GM12875 (cell line): Measurements from ENCODE around the gene GAL3ST1.
"Not testable (repeated sequence)": the region's sequence is repeated elsewhere in the genome, so short reads cannot be mapped to it uniquely, and the experiment has no call there.

ENCODE experiments used
- H3K4me3 ChIP-seq: one replicate; pipeline ENCODE4 v1.5.1; 2011; ENCODE audit warnings: low read depth, low read length, control low read depth
- TF ChIP-seq, protein P1 (sequence below): IDR thresholded peaks from 2 replicates; pipeline ENCODE4 v1.5.1; 2011; ENCODE audit warnings: low read depth, mild to moderate bottlenecking, control low read depth, inconsistent platforms, low read length, moderate library complexity, borderline replicate concordance; ENCODE audit not compliant: insufficient read depth

The GAL3ST1 gene

DNA sequence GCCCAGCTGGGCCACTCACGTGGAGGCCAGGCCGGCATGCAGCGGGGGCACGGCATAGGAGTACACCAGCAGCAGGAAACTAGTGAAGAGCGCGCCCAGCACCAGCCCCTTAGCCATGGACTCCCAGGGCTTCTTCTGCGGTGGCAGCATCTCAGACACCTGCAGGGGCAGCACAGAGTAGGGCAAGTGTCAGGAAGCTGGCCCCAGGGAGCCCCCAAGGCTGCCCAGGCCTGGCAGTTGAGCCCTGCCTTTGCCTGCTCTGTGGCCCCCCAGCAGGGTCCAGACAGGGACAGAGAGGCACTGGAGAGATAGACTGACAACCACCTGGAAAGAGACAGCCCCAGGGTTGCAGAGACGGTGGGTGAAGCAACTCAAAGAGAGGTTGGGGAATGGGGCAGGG lies 17.2 kb downstream of the GAL3ST1 start:
- no peak overlapping the region for H3K4me3 ChIP-seq
- TF ChIP-seq, protein P1, sequence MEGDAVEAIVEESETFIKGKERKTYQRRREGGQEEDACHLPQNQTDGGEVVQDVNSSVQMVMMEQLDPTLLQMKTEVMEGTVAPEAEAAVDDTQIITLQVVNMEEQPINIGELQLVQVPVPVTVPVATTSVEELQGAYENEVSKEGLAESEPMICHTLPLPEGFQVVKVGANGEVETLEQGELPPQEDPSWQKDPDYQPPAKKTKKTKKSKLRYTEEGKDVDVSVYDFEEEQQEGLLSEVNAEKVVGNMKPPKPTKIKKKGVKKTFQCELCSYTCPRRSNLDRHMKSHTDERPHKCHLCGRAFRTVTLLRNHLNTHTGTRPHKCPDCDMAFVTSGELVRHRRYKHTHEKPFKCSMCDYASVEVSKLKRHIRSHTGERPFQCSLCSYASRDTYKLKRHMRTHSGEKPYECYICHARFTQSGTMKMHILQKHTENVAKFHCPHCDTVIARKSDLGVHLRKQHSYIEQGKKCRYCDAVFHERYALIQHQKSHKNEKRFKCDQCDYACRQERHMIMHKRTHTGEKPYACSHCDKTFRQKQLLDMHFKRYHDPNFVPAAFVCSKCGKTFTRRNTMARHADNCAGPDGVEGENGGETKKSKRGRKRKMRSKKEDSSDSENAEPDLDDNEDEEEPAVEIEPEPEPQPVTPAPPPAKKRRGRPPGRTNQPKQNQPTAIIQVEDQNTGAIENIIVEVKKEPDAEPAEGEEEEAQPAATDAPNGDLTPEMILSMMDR, result no peak

DNA sequence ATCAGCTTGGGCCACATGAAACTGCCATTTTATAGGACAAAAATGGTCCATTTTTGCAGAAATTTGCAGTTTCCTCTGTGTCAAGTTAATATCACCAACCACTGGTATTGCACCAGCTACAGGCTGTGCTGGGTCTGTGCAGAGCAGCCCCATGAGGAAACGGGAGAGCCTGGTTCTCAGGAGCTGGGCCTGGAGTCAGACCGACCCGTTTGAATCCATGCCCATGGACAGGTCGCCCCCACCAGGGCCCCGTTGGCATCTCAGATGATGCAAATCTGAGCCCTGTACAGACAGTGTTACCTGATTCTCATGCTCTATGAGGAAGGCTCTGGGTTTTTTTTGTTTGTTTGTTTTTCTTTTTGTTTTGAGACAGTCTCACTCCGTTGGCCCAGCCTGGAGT lies 18.1 kb downstream of the GAL3ST1 start:
- no peak overlapping the region for H3K4me3 ChIP-seq
- TF ChIP-seq, protein P1, result 0 out of 2 replicates have a peak, but pooled peaks have one; percentile 10

DNA sequence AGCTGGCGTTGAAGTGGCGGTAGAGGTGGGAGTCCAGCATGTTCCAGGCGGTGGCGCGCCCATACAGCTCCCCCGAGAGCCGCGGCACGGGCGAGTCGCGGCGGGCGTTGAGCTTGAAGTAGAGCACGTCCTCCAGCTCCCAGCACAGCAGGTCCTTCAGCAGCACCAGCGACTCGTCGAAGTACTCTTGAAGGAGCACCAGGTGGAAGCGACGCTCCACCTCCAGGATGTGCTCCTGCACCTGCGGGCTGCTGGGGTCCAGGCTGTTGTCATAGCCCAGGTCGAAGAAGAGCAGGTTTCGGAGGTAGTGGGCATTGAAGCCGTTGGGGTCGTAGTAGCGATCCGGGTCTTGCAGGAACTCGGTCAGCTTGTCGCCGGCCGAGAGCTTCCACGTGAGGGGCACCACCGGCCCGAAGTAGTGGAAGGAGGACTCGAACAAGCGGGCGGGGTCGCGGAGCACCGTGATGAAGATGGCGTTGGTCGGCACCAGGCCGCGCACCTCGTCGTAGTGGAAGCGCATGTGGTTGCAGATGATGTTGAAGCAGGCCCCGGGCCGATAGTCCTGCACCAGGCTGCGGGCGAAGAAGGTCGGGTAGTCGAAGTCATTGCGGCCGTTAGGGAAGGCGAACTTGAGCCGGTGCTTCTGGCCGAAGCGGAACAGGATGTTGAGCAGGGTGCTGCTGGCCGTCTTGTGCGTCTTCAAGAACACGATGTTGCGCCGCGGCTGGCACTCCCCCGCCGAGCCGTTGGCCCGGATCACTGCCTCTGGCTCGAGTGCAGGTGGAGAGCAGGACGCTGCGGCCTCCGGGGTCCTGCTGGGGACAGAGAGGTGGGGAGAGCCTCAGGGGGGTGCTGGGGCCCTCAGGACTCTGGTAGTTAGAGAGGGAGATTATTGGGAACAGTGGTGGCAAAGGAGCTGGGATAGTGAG lies 18.9 kb downstream of the GAL3ST1 start:
- no peak overlapping the region for H3K4me3 ChIP-seq
- TF ChIP-seq, protein P1, result no peak

DNA sequence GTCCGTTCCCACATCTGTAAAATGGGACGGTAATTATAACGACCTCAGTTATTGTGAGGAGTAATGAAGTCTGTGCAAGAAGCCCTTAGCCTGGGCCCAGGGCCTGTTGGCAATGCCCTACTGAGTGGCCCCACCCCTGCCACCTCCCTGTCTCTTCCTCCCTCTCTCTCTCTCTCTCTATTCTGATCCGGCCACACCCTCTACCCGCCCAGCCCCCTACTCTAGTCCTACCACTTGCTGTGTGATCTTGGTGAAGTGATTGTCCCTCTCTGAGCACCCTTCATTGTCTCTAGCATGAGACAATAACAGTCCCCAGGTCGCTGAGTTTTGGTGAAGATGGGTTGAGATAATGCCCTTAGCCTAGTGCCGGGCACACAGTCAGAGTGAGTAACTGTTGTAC lies 20.5 kb downstream of the GAL3ST1 start:
- H3K4me3 ChIP-seq, result no peak overlapping the region
- TF ChIP-seq, protein P1, result no peak

DNA sequence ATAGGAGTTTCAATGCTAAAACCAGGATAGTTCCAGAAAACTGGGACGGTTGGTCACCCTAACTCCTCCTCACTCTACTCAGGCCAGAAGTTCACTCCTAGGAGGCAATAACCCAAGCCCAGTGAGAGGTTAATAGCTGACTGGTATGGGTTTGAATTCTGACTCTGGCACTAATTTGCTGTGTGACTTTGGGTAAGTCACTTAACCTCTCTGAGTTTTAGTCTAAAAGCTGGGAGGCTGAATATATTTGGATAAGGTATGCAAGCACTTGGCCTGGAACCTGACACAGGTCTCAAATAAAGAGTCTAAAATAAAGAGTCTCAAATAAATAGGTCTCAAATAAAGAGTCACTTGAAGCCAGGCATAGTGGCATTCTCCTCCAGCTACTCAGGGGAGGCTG lies 21.7 kb downstream of the GAL3ST1 start:
- no peak overlapping the region for H3K4me3 ChIP-seq
- TF ChIP-seq, protein P1, result no peak

DNA sequence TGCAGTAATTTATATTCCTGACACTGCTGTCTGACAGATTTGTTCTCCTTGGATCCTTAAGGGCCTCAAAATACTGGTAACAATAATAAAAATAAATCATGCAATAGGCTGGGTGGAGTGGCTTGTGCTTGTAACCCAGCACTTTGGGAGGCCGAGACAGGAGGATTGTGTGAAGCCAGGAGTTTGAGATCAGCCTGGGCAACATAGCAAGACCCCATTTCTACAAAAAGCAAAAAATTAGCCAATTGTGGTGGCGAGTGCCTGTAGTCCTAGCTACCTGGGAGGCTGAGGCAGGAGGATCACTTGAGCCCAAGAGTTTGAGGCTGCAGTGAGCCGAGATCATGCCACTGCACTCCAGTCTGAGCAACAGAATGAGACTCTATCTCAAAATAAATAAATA lies 22.7 kb downstream of the GAL3ST1 start:
- H3K4me3 ChIP-seq, result not testable (repeated sequence)

DNA sequence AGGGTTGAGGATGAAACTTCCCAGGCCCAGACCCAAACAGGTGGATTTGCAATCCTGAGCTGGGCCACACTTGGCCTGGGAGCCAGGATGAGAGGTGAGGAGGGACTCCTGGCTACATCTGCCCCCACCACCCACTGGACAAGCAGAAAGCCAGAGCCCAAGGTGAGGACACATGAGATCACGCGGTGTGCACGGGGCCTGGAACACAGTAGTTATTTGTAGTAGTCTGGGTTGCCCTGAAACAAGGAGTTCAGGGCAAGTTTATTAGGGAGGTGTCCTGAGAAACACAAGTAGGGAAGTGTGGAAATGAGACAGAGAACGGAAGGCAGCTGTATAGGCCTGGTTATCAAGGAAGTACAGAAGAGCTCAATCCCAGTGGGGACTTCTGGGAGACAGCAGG lies 27.3 kb downstream of the GAL3ST1 start:
- no peak overlapping the region for H3K4me3 ChIP-seq
- TF ChIP-seq, protein P1, result no peak
